Thyroid gland (tissue), 4 donors: ENCODE results near the gene TRIM43.
"Not testable (repeated sequence)": the region's sequence is repeated elsewhere in the genome, so short reads cannot be mapped to it uniquely, and the experiment has no call there.

Experiments used
- POLR2A ChIP-seq, 2 donors: fragments of 450-650 bp; IDR thresholded peaks; one replicate each; pipeline ENCODE4 v1.6.1; 2017; ENCODE audit warnings: antibody characterized with exemption in 2 of 2, mild to moderate bottlenecking in 2 of 2, moderate library complexity in 1 of 2
- TF ChIP-seq, protein P1 (sequence below), 6 experiments: fragments of 200-600 bp in 3 of 6; fragments of 450-650 bp in 3 of 6; sonication (generic) in 3 of 6; IDR thresholded peaks; one replicate each; pipeline ENCODE4 v1.5.1; 2016 to 2019; ENCODE audit warnings: antibody characterized with exemption in 6 of 6, mild to moderate bottlenecking in 2 of 6, inconsistent platforms in 1 of 6, moderate library complexity in 1 of 6

DNA sequence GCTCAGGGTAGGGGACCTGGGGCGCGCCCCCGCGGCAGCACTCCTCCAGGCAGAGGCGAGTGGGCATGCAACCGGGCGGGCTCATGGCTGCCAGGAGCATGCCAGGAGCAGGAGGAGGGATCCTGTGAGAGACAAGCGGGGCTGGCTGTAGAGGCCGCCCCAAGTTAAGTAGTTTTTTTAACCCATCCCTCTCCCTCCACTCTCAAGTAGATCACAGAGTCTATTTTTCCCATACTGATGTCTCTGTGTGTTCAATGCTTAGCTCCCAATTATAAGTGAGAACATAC, 49.4 kb downstream of the TRIM43 start:
- TF ChIP-seq, protein P1, sequence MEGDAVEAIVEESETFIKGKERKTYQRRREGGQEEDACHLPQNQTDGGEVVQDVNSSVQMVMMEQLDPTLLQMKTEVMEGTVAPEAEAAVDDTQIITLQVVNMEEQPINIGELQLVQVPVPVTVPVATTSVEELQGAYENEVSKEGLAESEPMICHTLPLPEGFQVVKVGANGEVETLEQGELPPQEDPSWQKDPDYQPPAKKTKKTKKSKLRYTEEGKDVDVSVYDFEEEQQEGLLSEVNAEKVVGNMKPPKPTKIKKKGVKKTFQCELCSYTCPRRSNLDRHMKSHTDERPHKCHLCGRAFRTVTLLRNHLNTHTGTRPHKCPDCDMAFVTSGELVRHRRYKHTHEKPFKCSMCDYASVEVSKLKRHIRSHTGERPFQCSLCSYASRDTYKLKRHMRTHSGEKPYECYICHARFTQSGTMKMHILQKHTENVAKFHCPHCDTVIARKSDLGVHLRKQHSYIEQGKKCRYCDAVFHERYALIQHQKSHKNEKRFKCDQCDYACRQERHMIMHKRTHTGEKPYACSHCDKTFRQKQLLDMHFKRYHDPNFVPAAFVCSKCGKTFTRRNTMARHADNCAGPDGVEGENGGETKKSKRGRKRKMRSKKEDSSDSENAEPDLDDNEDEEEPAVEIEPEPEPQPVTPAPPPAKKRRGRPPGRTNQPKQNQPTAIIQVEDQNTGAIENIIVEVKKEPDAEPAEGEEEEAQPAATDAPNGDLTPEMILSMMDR (IDR thresholded peaks at IDR 0.05): not testable (repeated sequence)
- not testable (repeated sequence) for TF ChIP-seq POLR2A (IDR thresholded peaks at IDR 0.05)
